Measurements from ENCODE around the gene CDH6. TPM values are rescaled to one million over a fixed set of nuclear protein-coding genes. Genes with fewer than 3 reads are reported as not detected.

The CDH6 gene
- total RNA-seq, 1 donor: 4.3 TPM

DNA sequence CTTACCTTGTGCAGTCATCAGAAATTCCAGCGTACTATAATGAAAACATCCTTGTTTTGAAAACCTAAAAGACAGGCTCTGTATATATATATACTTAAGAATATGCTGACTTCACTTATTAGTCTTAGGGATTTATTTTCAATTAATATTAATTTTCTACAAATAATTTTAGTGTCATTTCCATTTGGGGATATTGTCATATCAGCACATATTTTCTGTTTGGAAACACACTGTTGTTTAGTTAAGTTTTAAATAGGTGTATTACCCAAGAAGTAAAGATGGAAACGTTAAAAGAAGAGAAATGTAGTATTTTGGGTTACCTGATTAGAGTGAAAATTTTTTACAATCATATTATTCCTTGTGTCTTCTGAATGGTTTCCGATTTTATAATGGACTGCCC, 131.4 kb downstream of the CDH6 start:
- no peak for DNase-seq (ENCODE audit: low read depth)
- TF ChIP-seq, protein P1, sequence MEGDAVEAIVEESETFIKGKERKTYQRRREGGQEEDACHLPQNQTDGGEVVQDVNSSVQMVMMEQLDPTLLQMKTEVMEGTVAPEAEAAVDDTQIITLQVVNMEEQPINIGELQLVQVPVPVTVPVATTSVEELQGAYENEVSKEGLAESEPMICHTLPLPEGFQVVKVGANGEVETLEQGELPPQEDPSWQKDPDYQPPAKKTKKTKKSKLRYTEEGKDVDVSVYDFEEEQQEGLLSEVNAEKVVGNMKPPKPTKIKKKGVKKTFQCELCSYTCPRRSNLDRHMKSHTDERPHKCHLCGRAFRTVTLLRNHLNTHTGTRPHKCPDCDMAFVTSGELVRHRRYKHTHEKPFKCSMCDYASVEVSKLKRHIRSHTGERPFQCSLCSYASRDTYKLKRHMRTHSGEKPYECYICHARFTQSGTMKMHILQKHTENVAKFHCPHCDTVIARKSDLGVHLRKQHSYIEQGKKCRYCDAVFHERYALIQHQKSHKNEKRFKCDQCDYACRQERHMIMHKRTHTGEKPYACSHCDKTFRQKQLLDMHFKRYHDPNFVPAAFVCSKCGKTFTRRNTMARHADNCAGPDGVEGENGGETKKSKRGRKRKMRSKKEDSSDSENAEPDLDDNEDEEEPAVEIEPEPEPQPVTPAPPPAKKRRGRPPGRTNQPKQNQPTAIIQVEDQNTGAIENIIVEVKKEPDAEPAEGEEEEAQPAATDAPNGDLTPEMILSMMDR (IDR thresholded peaks at IDR 0.05; ENCODE audit: insufficient read depth, low read depth, low read length): no peak

DNA sequence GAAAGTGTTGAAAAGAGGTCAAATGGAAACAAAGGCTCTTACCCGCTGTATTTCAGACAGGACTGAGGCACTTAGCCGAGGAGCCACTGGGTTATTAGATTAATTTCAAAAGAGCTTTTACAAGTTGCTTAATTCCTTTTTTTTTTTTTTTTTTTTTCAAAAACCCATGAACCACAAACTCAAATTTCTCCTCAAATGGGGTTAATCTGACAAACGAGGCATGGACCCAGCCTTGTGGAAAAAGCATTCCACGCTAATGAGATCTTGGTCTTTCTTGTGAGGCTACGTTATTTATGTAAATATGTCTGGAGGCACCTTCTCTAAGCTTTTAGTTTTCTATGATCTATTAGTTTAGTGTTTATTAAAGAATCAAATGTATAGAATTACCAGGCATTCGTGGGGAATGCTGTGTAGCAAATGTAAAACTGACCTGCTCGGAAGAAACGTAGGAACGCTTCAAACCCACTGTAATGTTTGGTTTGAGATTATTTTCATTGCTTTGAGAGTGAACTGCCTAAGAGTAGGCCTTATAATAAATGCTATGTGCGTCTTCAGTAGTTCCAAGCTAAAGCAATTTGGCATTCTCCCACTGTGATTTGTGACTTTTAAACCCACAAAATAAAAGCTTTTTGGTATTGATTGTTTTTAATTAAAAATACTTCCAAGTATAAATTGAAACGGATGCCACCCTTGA, 134.7 kb downstream of the CDH6 start:
- TF ChIP-seq, protein P1 (IDR thresholded peaks at IDR 0.05; ENCODE audit: insufficient read depth, low read depth, low read length): no peak
- H3K4me3 ChIP-seq (ENCODE audit: low read depth, low read length): no peak overlapping the region
- no peak for DNase-seq (ENCODE audit: low read depth)

More for the DNA sequence above, 131.4 kb downstream of the CDH6 start:
- no peak overlapping the region for H3K4me3 ChIP-seq (ENCODE audit: low read depth, low read length)

DNA sequence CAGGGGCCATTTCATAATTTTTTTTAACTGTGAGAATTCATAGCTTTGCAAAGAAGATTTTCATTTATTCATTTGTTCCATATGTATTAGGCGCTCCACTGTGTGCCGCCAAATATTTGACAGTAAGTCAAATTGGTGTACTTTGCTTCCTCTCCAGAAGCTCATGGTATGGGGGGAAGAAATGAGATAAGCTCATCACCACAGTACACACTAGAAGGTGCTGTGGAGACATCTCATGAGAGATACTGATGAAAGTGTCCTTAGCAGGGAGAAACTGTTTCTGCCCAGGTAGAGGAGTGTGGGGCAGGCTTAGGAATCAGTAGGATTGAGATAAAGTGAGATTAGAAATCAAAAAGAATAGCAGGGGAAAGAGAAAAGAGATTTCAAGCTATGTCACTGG, 136.2 kb downstream of the CDH6 start:
- no peak overlapping the region for H3K4me3 ChIP-seq (ENCODE audit: low read depth, low read length)
- TF ChIP-seq, protein P1 (IDR thresholded peaks at IDR 0.05; ENCODE audit: insufficient read depth, low read depth, low read length): peak; percentile 3
- no peak for DNase-seq (ENCODE audit: low read depth)

DNA sequence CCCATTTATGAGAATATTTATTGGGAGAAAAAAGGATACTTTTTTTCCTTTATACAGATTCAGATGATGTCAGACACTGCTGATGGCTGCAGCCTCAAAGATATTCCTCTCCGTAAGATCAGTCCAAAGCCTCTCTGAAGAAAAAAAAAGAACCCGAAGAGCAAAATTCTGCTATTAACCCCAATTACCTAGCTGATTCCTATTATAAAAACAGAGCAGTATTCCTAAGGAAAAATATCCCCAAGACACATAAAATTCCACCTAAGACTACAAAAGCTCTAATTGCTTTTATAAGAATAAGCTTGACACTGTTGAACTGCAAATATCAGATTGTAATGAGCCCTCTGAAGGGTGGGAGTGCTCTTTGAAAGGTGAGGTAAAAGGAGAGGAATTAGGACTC, 138.7 kb downstream of the CDH6 start:
- TF ChIP-seq, protein P1 (IDR thresholded peaks at IDR 0.05; ENCODE audit: insufficient read depth, low read depth, low read length): no peak
- DNase-seq (ENCODE audit: low read depth): no peak
- no peak overlapping the region for H3K4me3 ChIP-seq (ENCODE audit: low read depth, low read length)

DNA sequence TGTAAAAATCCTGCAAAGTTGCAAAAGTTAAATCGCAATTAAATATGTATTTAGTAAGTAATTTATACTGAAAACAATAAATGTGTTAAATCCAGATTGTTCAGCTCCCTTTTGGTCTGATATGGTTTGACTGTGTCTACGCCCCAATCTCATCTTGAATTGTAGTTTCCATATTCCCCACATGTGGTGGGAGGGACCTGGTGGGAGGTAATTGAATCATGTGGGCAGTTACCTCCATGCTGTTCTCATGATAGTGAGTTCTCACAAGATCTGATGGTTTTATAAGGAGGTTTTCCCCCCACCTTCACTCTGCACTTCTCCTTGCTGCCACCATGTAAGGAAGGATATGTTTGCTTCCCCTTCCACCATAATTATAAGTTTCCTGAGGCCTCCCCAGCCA, 140.0 kb downstream of the CDH6 start:
- DNase-seq (ENCODE audit: low read depth): no peak
- no peak overlapping the region for H3K4me3 ChIP-seq (ENCODE audit: low read depth, low read length)
- TF ChIP-seq, protein P1 (IDR thresholded peaks at IDR 0.05; ENCODE audit: insufficient read depth, low read depth, low read length): no peak

DNA sequence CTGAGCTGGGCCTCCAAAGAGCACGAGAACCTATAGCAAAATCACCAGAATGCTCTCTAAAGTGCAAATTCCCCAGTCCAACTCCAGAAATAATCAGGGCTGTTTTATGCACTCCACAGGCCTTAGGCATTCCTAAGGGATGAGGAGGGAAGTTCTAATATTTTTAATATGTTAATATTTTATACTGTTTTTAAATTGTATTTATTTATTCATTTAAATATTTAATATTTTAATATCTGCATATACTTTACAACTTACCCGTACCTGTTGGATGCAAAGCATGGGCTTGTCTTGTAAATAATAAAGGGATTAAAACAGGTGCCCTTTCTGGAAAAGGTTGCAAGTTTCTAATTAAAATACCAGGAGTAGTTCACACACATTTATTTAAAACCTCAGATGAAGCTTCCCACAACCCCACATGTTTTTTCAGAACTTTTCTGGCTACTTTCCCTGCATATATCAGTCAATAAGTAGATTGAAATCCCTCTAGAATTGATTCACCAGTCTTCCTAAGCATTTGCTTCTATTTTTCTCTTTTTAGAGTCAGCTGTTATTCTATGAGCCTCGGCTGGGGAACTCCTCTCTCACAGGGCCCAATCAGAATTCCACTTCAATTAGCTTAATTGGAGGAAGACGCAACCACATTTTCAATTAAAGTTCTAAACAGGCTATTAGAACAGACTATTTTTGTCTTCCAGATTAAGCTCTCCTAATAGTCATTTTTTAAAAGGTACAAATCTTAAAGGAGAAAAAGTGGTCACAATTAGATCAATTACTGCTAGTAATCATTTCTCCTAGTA, 140.8 kb downstream of the CDH6 start:
- TF ChIP-seq, protein P1 (IDR thresholded peaks at IDR 0.05; ENCODE audit: insufficient read depth, low read depth, low read length): no peak
- H3K4me3 ChIP-seq (ENCODE audit: low read depth, low read length): no peak overlapping the region
- DNase-seq (ENCODE audit: low read depth): no peak
